ENCODE results near the gene P2RY13. TPM values are rescaled to one million over a fixed set of nuclear protein-coding genes. Genes with fewer than 3 reads are reported as not detected.

Gene P2RY13
- polyA plus RNA-seq, 1 donor = 4.9 TPM

DNA sequence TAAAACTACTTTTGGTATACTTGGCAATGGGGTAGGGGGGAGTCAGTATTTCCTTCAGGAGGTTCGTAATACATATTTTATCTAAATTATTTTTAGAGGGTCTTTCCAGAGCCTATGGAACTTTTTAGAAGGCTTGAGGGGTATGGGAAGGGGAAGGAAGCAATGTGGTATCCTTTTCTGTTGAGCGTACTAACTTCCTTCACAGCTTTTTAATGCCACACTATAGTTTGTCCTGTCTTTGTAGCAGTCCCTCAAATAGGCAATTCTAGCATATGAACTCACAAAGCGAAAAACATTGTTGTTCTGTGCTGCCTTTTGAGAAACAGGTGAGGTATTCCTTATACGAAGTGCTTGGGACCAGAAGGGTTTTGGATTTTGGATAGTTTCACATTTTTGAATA lies 22.3 kb upstream of the P2RY13 start:
- Histone ChIP-seq H3K4me3 (ENCODE audit: low read length) (no peak overlapping the region), H3K36me3 (ENCODE audit: control insufficient read depth, insufficient read depth, low read length) (peaks cover 4% of the 10 kb centered on the region), H3K9me3 (ENCODE audit: control insufficient read depth, low read depth, low read length) (no peaks in the 10 kb centered on the region), H3K27ac (ENCODE audit: low read length) (no peak overlapping the region), H3K27me3 (ENCODE audit: control insufficient read depth, insufficient read depth, low read length) (no peaks in the 10 kb centered on the region), H3K4me1 (ENCODE audit: control insufficient read depth, insufficient read depth, low read length) (no peaks in the 10 kb centered on the region)
- no peak for DNase-seq
- 92% methylated on average over 2 of the region's 4 CpGs for WGBS (ENCODE audit: insufficient coverage, low lambda C conversion rate)

DNA sequence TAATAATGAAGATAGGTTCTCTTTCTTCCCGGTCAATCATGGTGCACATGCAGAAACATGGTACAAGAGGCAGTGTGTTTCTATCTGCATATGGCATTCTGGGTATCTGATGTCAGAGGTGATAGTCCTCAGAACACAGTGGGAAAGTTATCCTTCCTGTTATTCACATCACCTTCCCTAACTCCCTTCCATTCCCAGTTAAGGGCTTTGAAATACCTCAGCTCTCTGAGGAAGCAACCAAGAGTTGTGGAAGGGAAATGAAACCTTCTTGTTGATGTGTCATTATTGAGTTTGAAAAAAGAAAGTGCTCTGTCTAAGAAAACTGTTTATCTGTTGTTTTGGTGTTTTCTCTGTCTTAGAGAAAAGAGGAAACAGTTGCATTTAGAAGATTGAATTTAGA lies 21.9 kb upstream of the P2RY13 start:
- Histone ChIP-seq H3K9me3 (ENCODE audit: control insufficient read depth, low read depth, low read length) (no peaks in the 10 kb centered on the region), H3K27me3 (ENCODE audit: control insufficient read depth, insufficient read depth, low read length) (no peaks in the 10 kb centered on the region), H3K27ac (ENCODE audit: low read length) (no peak overlapping the region), H3K36me3 (ENCODE audit: control insufficient read depth, insufficient read depth, low read length) (peaks cover 4% of the 10 kb centered on the region), H3K4me1 (ENCODE audit: control insufficient read depth, insufficient read depth, low read length) (no peaks in the 10 kb centered on the region), H3K4me3 (ENCODE audit: low read length) (no peak overlapping the region)
- DNase-seq = no peak
- WGBS (ENCODE audit: insufficient coverage, low lambda C conversion rate) = no CpG with 5 or more reads among the region's 1 CpG

DNA sequence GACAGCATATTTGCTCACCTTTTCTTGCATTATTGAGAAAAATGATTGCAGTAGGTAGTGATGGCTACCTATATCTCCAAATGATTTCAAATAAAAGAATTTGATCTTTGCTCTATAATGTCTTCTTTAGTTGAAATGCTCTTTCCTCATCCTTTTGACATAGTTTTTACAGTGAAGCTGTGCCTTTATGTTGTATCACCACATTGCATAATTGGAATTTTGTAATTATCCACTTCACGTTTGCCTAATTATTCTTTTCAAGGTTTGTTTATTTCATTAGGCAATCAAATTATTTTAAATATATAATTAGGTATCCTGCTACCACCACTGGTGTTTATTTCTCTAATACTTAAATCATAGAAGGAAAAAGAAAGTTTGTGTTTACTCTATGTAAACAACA lies 21.3 kb upstream of the P2RY13 start:
- no peaks in the 10 kb centered on the region for H3K4me1 ChIP-seq (ENCODE audit: control insufficient read depth, insufficient read depth, low read length)
- DNase-seq = no peak
- no peaks in the 10 kb centered on the region for H3K9me3 ChIP-seq (ENCODE audit: control insufficient read depth, low read depth, low read length)
- no peaks in the 10 kb centered on the region for H3K27me3 ChIP-seq (ENCODE audit: control insufficient read depth, insufficient read depth, low read length)
- no peaks in the 10 kb centered on the region for H3K36me3 ChIP-seq (ENCODE audit: control insufficient read depth, insufficient read depth, low read length)
- no peak overlapping the region for H3K27ac ChIP-seq (ENCODE audit: low read length)
- 89% methylated on average over 1 of the region's 1 CpG for WGBS (ENCODE audit: insufficient coverage, low lambda C conversion rate)
- no peak overlapping the region for H3K4me3 ChIP-seq (ENCODE audit: low read length)

DNA sequence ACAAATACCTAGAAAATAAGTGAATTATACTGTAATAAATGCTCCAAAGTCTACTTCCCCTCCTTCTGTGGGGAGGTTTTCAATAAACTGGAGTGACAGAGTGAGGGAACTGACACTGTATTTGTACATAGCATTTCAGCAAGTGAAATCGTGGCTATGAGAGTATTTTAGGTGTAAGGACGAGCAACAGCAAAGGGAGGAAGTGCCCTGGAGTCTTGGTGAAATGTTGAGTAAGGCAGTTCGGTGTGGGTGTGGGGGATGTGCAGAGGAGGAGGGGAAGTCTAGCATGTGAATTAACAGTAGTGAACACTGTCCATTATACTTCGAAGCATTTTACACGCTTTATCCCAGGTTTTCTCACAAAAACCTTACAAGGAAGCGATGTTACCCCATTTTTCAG lies 18.1 kb upstream of the P2RY13 start:
- no peak for DNase-seq
- no peak overlapping the region for H3K27ac ChIP-seq (ENCODE audit: low read length)
- no peaks in the 10 kb centered on the region for H3K27me3 ChIP-seq (ENCODE audit: control insufficient read depth, insufficient read depth, low read length)
- no peaks in the 10 kb centered on the region for H3K36me3 ChIP-seq (ENCODE audit: control insufficient read depth, insufficient read depth, low read length)
- H3K4me1 ChIP-seq (ENCODE audit: control insufficient read depth, insufficient read depth, low read length) = no peaks in the 10 kb centered on the region
- no peak overlapping the region for H3K4me3 ChIP-seq (ENCODE audit: low read length)
- 92% methylated on average over 4 of the region's 6 CpGs for WGBS (ENCODE audit: insufficient coverage, low lambda C conversion rate)
- H3K9me3 ChIP-seq (ENCODE audit: control insufficient read depth, low read depth, low read length) = no peaks in the 10 kb centered on the region

DNA sequence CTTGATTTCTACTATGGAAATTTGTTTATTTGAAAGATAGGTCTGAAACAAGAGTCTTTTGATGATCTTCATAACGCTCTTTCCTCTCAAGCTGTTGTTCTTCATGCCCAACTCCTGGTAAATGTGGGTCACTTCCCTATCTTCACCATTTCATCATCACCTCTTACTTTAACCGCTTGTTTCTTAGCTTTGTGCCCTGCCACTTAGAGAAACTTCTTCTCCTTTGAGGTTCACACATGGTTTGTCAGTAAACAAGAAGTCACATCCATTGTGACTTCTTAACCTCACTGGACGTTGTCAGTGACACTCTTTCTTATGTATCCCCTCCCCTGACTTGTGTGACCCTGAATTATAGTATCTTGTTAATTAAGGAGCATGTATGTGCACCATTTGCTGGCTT lies 16.9 kb upstream of the P2RY13 start:
- Histone ChIP-seq H3K9me3 (ENCODE audit: control insufficient read depth, low read depth, low read length) (no peaks in the 10 kb centered on the region), H3K4me1 (ENCODE audit: control insufficient read depth, insufficient read depth, low read length) (no peaks in the 10 kb centered on the region), H3K27ac (ENCODE audit: low read length) (peak overlapping the region; percentile 2), H3K27me3 (ENCODE audit: control insufficient read depth, insufficient read depth, low read length) (no peaks in the 10 kb centered on the region), H3K4me3 (ENCODE audit: low read length) (no peak overlapping the region), H3K36me3 (ENCODE audit: control insufficient read depth, insufficient read depth, low read length) (no peaks in the 10 kb centered on the region)
- 100% methylated on average over 1 of the region's 3 CpGs for WGBS (ENCODE audit: insufficient coverage, low lambda C conversion rate)
- DNase-seq = no peak

DNA sequence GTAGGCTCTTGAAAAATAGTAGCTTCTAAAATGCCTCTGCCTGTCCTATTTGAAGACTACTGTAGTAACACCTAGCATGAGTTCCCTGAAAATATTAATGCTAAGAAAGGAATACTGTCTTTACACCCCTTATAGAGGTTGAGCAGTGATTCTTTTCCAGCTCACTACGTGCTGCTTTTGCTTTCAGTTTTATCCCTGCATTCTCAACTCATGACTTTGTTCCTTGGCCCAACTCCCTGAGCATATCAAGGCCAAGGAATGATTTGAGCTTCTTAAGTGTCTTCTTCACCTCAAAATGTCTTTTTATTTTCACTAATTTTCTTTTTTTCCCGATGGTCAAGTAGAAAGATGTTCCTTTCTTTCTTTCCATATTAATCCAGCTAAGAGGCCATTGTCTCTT lies 16.5 kb upstream of the P2RY13 start:
- peak; percentile 39 to 57 for DNase-seq
- Histone ChIP-seq H3K9me3 (ENCODE audit: control insufficient read depth, low read depth, low read length) (no peaks in the 10 kb centered on the region), H3K27ac (ENCODE audit: low read length) (peak overlapping the region; percentile 2), H3K4me3 (ENCODE audit: low read length) (no peak overlapping the region), H3K36me3 (ENCODE audit: control insufficient read depth, insufficient read depth, low read length) (no peaks in the 10 kb centered on the region), H3K4me1 (ENCODE audit: control insufficient read depth, insufficient read depth, low read length) (no peaks in the 10 kb centered on the region), H3K27me3 (ENCODE audit: control insufficient read depth, insufficient read depth, low read length) (no peaks in the 10 kb centered on the region)
- WGBS (ENCODE audit: insufficient coverage, low lambda C conversion rate) = 70% methylated on average over 2 of the region's 2 CpGs

DNA sequence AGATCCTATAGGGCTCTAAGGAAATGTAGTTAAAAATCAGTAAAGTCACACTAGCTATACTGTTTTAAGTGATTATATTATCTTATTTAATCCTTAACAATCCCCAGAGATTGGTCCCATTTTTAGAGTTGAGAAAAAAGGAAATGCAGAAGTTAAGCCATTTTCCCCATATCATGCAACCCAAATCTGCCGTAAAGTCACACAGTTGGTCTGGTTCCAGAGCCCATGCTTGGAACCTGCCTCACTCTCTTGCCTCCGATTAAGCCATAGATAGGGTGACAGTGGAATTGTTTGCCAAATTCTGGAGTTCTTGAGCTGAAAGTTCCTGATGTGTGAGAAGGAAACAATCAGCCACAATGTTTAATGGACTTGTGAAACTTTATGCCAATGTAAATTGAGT lies 2.3 kb upstream of the P2RY13 start:
- H3K4me1 ChIP-seq (ENCODE audit: control insufficient read depth, insufficient read depth, low read length) = no peaks in the 10 kb centered on the region
- no peak overlapping the region for H3K27ac ChIP-seq (ENCODE audit: low read length)

DNA sequence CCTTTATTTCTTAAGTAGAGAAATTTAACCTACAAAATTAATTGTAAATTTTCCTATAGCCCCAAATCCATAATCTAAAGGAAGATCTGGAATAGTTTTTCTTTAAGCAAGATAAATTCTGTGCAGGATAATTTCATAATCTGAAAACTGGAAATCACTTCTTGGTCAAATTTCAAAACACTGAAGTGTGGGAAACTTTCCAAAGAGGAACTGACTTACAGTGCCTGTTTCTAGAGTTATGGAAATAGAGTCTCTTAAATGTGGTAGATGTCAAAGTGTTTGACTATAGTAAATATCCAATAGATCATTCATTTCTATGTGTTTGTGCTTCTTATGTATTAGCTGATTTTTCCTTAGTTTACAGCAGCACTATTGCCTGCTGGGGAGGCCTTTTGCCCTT lies 1.6 kb upstream of the P2RY13 start:
- no peak overlapping the region for H3K4me3 ChIP-seq (ENCODE audit: low read length)
- no peaks in the 10 kb centered on the region for H3K36me3 ChIP-seq (ENCODE audit: control insufficient read depth, insufficient read depth, low read length)
- DNase-seq = no peak
- no peaks in the 10 kb centered on the region for H3K4me1 ChIP-seq (ENCODE audit: control insufficient read depth, insufficient read depth, low read length)
- H3K27ac ChIP-seq (ENCODE audit: low read length) = no peak overlapping the region
- no peaks in the 10 kb centered on the region for H3K9me3 ChIP-seq (ENCODE audit: control insufficient read depth, low read depth, low read length)
- H3K27me3 ChIP-seq (ENCODE audit: control insufficient read depth, insufficient read depth, low read length) = no peaks in the 10 kb centered on the region

More for the DNA sequence above, 2.3 kb upstream of the P2RY13 start:
- no CpG with 5 or more reads among the region's 2 CpGs for WGBS (ENCODE audit: insufficient coverage, low lambda C conversion rate)
- no peaks in the 10 kb centered on the region for H3K9me3 ChIP-seq (ENCODE audit: control insufficient read depth, low read depth, low read length)
- DNase-seq = no peak
- no peaks in the 10 kb centered on the region for H3K36me3 ChIP-seq (ENCODE audit: control insufficient read depth, insufficient read depth, low read length)
- no peak overlapping the region for H3K4me3 ChIP-seq (ENCODE audit: low read length)
- no peaks in the 10 kb centered on the region for H3K27me3 ChIP-seq (ENCODE audit: control insufficient read depth, insufficient read depth, low read length)

DNA sequence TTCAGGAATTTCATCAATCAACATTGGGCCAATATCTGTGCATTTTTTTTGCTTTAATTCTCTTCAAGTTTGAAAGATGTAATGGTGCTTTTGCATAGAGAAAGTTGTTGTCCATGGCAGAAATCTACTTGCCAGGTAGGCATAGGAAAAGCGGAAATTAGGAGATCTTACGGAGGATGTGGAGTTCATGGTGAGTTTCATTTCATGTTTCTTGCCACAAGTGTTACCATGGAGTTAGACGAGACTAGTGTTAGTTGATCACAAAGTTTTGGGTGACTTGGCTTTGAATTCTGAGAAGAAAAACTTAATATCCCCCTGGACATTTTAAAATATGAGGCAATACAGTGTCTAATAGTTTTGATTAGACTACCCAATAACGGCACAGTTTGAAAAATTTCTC lies 1.0 kb upstream of the P2RY13 start:
- 0% methylated on average over 1 of the region's 4 CpGs for WGBS (ENCODE audit: insufficient coverage, low lambda C conversion rate)
- Histone ChIP-seq H3K27ac (ENCODE audit: low read length) (no peak overlapping the region), H3K9me3 (ENCODE audit: control insufficient read depth, low read depth, low read length) (no peaks in the 10 kb centered on the region), H3K27me3 (ENCODE audit: control insufficient read depth, insufficient read depth, low read length) (no peaks in the 10 kb centered on the region), H3K4me1 (ENCODE audit: control insufficient read depth, insufficient read depth, low read length) (no peaks in the 10 kb centered on the region), H3K36me3 (ENCODE audit: control insufficient read depth, insufficient read depth, low read length) (no peaks in the 10 kb centered on the region), H3K4me3 (ENCODE audit: low read length) (no peak overlapping the region)
- DNase-seq = no peak

DNA sequence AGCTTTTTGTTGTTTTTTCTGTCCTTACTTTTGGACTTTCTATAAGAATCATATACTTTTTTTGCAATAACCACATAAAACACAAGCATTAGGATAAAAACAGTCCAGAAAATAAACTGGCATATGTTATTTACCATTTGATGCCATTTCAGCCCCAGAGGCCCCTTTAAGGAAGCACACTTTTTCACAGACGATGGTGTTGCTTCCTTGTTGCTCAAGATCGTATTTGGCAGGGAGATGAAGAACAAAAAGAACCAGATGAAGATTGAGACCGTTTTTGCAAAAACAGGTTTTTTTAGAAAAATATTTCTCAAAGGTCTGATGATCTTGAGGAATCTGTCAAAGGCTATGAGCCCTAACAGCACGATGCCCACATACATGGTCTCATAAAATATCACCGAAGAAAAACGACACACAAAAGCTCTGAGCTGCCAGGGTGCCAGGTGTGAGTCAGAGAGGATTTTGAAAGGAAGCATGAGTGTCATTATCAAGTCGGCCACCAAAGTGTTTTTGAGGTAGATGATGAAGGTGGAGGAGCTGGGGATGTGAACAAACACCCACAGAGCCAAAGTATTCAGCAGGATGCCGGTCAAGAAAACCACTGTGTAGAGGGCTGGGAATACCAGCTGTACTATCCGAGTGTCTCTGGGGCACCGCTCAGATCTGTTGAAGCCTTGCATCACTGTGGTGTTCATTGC lies 902 bp downstream of the P2RY13 start:
- Histone ChIP-seq H3K9me3 (ENCODE audit: control insufficient read depth, low read depth, low read length) (no peaks in the 10 kb centered on the region), H3K27ac (ENCODE audit: low read length) (no peak overlapping the region), H3K27me3 (ENCODE audit: control insufficient read depth, insufficient read depth, low read length) (no peaks in the 10 kb centered on the region), H3K4me3 (ENCODE audit: low read length) (peak overlapping the region; percentile 5), H3K4me1 (ENCODE audit: control insufficient read depth, insufficient read depth, low read length) (no peaks in the 10 kb centered on the region), H3K36me3 (ENCODE audit: control insufficient read depth, insufficient read depth, low read length) (no peaks in the 10 kb centered on the region)
- 90% methylated on average over 2 of the region's 10 CpGs for WGBS (ENCODE audit: insufficient coverage, low lambda C conversion rate)
- no peak for DNase-seq

DNA sequence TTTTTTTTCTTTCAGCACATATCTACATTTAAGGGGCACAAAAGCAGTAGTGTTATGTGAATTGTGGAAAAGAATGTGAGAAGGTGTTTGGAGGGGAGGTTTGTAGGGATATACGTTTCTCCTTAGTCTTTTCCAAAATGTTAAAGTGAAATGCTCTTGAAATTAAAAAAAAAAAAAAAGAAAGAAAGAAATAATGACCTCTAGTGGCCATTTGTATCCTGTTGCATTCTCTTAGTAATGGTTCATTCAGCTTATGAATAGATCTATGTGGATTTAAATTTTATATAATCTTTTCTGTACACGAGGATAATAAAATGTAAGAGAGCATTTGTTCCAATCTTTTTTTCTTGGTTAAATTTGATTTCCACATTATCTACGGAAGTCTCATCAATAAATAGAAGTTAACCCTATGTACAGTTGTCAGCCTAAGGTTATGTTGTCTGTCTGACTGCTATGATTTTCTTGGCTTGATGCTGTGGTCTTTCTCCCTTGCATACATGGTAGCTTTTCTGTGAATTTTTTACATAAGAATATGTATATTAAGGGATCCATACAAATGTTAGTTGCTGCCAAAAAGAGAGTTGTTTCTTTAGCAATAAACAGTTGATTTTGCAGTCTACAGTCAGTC lies 1.7 kb downstream of the P2RY13 start:
- 41% methylated on average over 2 of the region's 3 CpGs for WGBS (ENCODE audit: insufficient coverage, low lambda C conversion rate)
- DNase-seq = no peak
- no peaks in the 10 kb centered on the region for H3K36me3 ChIP-seq (ENCODE audit: control insufficient read depth, insufficient read depth, low read length)
- no peaks in the 10 kb centered on the region for H3K4me1 ChIP-seq (ENCODE audit: control insufficient read depth, insufficient read depth, low read length)
- no peaks in the 10 kb centered on the region for H3K9me3 ChIP-seq (ENCODE audit: control insufficient read depth, low read depth, low read length)
- no peak overlapping the region for H3K4me3 ChIP-seq (ENCODE audit: low read length)
- no peaks in the 10 kb centered on the region for H3K27me3 ChIP-seq (ENCODE audit: control insufficient read depth, insufficient read depth, low read length)
- H3K27ac ChIP-seq (ENCODE audit: low read length) = no peak overlapping the region

Data from large intestine (tissue), 3 donors.